GM23338 (cell line): ENCODE data around the gene EXOC6B.

ENCODE experiments used
- CREB1 ChIP-seq: fragments of 250-450 bp; sonication (Bioruptor Pico); IDR thresholded peaks from 2 replicates; pipeline ENCODE4 v1.5.0; 2020; ENCODE audit warnings: low read depth, mild to moderate bottlenecking, moderate library complexity
- CTCF ChIP-seq, 2 experiments: fragments of 200-600 bp in 1 of 2; sonication (generic) in 1 of 2; conservative IDR thresholded peaks; 2 replicates each; pipeline versions ENCODE4 v1.5.1 to v1.6.1; 2016 to 2017; ENCODE audit warnings: antibody characterized with exemption in 2 of 2, low read depth in 2 of 2, mild to moderate bottlenecking in 2 of 2, moderate library complexity in 1 of 2
- ETS1 ChIP-seq: IDR thresholded peaks from 2 replicates; pipeline ENCODE4 v1.6.1; 2016; ENCODE audit warnings: antibody characterized with exemption
- EZH2 ChIP-seq: fragments of 200-600 bp; sonication (generic); IDR thresholded peaks from one replicate; pipeline ENCODE4 v1.8.0; 2017; ENCODE audit warnings: antibody characterized with exemption, mild to moderate bottlenecking, low read depth; ENCODE audit not compliant: unreplicated experiment
- JUNB ChIP-seq: IDR thresholded peaks from one replicate; pipeline ENCODE4 v1.6.1; 2016; ENCODE audit warnings: antibody characterized with exemption; ENCODE audit not compliant: unreplicated experiment
- POLR2AphosphoS5 ChIP-seq: IDR thresholded peaks from 2 replicates; pipeline ENCODE4 v1.6.1; 2016; ENCODE audit warnings: antibody characterized with exemption, low read depth
- REST ChIP-seq: IDR thresholded peaks from one replicate; pipeline ENCODE4 v1.6.1; 2018; ENCODE audit warnings: antibody characterized with exemption; ENCODE audit not compliant: unreplicated experiment

DNA sequence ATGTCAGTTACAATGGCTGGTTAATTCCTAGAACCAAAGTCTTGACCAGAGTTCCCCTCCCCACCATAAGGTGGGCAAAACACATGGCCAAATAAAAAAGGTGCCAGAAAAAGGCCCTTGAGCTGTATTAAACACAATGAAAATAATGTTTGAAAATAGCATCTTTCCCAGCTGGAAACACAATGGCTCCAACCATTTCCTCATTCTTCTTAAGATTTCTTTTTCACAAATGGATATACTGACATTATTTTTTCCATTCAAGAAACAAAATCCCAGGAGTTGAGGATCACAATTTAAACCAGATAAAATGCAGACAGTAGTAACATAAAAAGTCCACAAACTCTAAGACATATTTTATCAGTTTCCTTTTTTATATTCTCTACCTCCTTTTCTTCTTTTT is 143.8 kb downstream of the EXOC6B start:
- TF ChIP-seq EZH2 (no peak), CTCF (conservative IDR thresholded peaks at IDR 0.05; ENCODE audit: low read depth in 2 of 2) (no peak), ETS1 (no peak), POLR2AphosphoS5 (no peak), CREB1 (CRISPR knock-in tag) (no peak), JUNB (no peak), REST (no peak)
